Globus pallidus (tissue), 1 donor: ENCODE results near the gene SMIM35.

ENCODE experiments used
- DNase-seq: peaks from one replicate; pipeline ENCODE4 v3.0.0-alpha.2; 2015; ENCODE audit warnings: low spot score

SMIM35 gene

DNA sequence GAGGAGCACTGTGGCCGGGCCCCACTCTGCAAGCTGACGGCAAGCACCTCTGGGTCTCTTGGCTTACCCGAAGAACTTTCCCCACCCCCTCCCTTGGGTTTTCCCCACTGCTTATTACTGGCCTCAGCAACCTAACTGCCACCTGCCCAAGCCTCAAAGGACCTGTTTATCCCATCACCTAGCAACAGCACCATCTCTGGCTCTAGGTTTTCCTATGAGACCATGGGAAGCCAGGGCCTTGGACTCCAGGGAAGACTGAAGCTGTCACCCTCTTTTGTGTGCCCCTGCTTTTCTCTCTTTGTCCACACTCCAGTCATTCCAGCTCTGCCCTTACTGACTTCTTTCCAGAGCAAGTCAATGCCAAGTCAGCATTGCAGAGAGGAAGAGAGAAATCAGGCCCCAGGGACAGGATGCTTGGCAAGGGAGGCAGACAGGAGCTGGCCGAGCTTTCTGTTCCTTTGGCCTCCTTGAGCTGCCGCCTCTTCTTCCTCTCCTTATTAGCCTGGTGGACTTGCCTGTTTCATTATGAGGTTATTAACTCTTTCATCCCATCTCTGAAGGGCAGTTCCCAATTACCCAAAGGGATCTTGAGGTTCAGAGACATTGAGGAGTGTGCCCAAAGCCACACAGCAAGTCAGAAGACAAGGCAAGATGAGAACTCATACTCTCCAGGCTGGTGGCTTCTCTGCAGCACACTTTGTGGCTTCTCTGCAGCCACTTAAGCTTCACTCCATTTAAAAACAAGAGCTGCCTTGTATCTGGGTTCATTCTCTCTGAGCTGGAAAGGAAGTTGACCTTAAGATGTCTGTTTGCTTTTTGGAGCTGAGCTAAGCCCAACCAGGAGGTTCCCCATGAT is at the start of gene SMIM35:
Gene SMIM35, minus strand, starts transcription at position 51 of the 856 bp plus-strand sequence. CDS start 206 bp downstream, outside the sequence.
- DNase-seq, result peak; percentile 33

DNA sequence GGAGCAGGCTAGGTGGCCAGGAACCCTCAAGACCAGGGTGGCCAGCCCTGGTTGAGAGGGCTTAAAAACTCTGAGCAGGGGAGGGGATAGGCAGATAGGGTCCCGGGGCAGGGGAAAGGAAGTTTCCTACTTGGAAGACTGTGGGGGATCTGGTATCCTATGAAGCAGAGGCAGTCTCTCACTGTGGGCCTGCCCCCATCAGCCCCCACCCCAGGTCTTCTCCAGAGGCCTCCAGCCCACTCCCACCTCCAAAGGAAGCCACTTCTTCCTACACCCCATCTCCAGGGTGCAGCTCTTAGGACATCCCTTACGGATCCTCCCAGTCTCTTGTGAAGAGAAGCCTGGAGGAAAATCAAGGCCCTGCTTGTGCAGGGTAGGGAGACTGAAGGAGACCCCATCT is 49.6 kb upstream of the SMIM35 start:
- no peak for DNase-seq

DNA sequence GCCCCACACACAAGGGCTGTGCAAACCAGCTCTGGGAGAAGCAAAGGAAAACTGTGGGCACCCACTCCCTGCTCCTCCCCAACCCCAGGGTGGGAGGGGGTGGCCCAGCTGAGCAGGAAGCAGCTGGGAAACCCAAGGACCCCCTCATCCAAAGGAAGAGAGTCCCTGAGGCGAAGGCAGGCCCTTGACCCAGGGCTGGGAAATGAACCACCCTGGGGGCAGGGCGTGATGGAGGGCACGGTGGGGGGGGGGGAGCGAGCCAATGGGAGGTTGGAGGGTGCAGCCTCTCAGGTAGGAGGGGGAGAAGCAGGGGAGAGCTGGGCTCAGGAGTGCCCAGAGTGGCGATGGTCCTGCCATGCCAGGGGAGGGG is 49.0 kb upstream of the SMIM35 start:
- no peak for DNase-seq

DNA sequence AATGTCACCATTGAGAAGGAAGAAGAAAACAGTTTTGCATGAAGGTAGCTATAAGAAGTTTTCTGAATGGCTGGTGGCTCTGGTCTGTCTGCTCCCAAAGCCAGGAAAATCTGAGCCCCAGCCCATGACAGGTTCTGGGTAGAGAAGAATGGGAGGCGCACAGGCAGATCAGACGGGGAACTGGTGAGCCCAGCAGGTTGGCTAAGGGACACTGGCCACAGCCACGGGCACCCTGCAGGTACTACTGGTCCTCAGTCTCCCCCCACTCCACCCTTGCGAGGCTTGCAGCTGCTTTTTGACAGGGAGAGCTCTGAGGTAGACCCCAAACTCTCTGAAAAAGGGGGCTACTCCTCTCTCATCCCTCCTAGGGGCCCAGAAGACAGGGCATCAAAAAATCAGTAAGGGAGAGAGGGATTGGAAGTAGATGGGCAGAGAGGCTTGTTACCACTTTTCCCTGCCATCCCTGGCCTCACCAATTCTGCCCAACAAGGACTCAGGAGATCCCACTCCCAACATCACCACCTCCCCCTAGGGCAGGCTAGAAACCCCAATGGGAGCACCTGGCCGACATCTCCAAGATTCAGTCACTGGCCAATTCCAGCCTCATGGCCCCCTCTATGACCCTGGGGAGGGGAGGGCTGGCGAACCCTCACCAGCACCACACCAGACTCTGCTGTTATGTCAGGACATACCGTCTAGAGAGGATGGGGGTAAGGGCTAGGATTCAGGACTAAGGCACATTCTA is 48.5 kb upstream of the SMIM35 start:
- DNase-seq, result no peak

DNA sequence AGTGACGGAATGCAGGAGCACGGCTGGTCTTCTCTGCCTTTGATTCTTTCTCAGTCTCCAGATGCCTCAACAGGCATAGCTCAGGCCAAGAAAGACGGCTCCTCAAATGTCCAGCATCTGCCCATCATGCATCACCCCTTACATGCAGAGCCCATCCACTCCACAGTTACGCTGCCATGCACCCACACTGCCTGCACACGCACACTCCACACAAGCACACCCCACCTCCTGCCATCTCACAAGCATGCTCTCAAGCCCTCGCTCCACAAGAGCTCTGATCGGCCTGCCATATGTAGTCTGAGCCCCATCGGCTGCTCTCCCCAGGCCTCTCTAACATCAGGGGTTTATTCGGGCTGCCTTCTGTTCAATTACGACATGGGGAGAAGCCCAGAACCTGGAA is 47.1 kb upstream of the SMIM35 start:
- no peak for DNase-seq

DNA sequence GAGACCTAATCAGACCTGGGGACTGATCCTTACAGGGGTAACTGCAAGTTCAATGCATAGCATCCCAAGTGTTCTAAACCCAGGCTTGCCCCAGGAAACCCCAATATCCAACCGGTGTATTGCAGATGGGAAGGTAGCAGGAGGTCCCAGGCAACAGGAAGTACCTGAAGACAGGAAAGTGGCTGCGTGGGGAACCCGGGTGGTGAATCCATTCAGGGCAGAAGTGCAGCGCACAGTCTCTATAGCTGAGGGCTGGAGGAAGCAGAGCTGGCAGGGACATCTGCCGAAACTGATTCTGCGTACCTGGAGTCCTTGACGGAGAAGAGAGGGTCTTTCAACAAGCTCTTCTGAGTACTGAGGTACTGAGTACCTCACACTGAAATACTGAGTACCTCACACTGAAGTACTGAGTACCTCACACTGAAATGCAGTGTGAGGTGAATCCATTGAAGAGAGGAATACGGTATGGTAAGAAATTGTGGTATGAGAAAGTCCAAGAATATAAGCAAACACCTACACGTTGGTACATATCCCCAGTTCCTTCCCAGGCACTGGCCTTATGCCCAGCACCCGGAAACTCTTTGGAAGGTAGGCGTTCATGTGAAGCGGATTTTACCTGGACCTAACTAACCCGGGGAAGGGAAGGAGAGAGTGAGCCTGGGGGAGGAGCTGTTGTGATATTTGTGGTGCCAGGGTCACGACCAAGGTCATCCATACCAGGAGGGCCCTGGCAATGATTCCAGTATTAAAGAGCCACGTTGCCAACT is 45.8 kb upstream of the SMIM35 start:
- no peak for DNase-seq

DNA sequence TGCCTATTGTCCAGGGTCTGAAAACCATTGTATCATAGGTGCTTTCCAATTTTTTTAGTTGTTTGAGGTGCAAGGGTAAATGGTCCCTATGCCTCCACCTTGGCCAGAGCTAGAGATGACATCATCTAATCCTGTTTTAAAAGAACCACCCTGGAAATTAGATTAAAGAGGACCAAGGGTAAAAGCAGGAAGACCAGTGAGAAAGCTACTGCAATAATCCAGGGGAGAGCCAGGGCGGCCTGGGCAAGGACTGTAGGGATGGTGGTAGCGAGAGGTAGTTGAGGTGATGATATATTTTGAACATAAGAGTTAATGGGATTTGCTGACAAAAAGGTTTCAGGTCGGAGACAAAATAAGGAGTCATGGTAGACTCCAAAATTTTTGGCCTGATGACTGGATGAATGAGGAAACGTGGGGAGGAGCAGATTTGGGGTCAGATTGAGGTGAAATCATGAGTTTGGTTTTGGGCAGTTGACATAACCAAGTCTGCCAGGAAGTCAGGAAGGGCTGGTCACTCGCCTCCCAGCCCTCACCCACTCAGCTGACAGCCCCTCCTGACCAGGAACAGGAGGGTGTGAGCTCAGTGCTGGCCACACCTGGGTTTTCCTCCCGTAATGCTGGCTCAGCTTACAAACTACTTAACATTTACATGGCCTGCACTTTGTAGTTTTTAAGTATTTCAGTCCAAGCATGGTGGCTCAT is 42.9 kb upstream of the SMIM35 start:
- DNase-seq, result no peak

DNA sequence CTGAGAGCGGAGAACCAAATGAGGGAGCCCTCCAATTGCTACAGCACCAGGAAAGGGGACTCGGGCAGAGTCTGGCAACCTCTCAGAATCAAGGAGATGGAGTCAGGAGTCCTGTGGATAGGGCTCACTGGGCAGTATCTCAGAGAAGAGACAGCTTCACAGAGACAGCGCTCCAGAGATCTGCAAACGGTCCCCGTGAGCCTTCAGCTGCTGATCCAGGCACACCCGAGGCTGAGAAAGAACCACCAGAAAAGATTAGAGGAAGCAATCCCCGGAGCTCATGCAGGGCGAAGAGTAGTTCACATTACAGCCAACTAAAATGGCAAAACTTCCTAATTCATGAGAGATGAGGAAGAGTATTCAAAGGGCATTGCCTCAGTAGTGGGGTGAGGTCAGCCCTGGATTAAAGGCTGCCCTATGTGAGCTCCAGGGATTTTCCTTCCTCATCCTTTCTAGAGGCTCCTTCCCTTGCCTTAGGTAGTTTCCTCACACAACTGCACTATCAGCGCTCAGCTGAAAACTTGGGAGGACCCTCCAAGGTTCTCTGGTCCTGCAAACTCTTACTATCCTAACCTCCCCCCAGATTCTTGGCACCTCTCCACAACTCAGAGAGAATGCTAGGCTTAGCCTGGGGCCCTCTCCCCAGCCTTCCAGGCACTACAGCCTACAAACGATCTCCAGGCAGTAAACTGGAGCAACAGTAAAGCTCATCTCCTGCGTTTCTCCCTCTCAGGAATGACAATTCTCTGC is 42.1 kb upstream of the SMIM35 start:
- no peak for DNase-seq

DNA sequence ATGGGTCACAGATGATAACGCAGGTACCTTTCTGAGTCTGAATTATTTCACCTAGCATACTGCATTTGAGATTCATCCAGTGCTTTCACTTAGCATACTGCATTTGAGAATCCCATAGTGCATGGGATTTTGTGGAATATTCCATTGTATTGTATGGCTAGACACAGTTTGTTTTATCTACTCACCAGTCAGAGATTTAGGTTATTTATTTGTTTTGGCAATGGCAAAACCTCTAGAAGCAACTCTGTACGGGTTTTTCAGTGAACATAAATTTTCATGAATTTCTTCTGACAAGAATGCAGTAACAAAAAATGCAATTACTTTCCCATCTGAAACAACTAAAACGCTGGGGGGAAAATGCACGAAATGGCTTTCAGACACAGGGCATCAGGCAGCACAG is 41.5 kb upstream of the SMIM35 start:
- no peak for DNase-seq

DNA sequence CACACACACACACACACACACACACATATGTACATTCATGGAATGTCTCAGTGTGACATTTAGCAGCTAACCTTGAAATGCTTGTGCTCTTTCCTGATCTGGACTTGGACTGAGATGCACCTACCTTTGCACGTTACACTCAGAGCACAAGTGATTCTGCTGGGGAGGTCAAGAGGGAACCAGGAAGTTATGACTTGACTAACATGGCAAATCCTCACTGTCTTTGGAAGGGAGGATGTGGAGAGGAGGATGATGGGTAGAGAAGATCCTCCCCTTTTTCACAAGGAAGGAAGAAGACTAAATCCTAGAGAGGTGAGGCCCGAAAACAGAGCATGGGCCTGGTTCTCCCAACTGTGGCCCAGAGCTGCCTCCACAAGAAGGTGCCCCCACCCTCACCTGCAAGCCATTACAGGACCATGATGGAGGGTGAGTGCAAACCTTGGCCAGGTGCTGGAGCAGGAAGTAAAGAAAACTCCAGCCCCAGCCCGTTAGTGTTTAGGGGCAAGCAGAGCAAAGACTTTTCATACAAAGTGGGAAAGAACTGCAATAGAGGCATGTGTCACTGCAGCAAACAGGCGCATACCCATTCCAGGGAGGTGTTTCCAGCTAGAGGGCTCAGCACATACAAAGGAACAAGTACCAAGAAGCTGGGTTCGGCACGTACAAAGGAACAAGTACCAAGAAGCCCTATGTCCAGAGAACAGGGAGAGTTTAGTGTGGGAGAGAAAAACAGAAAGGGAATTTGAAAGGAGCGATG is 39.5 kb upstream of the SMIM35 start:
- no peak for DNase-seq

DNA sequence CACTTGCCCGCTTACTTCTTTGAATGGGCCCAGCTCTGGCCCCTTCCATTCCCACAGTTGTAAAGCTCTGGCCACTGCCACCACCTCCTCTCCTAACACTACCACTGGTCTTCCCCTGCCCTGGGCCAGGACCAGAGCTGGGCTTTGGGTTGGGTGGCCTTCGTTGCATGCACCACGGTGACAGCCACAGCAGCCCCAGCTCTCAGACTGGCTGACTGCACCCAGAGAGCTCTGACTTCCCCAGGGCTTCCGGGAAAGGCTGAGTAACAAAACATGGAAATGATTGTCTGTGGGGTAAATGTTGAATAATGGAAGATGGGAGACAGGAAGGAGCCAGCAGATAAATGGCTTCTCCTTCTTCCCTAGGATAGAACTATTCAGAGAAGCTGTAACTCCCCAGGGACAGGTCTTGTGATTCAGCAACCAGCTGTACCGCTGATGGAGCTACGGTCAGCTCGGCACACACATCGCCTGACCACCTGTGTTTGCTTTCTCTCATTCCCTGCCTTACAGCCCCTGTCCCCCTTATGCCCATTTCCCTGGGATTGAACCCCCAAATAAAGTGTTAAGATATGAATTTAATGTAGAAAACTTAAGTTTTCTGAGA is 38.3 kb upstream of the SMIM35 start:
- no peak for DNase-seq

DNA sequence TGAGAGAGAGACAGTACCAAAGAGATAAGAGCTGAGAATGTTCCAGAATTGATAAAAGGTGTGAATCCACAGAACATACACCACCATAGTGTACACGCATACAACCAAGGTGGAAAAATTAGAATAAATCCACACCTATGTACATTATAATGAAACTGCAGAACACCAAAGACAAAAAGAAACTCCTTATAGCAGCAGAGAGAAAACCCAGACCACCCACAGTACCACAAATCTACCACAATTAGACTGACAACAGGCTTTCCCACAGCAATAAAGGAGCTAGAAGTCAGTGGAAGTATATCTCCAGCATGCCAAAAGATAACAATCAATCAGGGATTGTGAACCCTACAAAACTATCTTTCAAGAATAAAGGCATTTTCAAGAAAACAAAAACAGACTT is 34.0 kb upstream of the SMIM35 start:
- no peak for DNase-seq

DNA sequence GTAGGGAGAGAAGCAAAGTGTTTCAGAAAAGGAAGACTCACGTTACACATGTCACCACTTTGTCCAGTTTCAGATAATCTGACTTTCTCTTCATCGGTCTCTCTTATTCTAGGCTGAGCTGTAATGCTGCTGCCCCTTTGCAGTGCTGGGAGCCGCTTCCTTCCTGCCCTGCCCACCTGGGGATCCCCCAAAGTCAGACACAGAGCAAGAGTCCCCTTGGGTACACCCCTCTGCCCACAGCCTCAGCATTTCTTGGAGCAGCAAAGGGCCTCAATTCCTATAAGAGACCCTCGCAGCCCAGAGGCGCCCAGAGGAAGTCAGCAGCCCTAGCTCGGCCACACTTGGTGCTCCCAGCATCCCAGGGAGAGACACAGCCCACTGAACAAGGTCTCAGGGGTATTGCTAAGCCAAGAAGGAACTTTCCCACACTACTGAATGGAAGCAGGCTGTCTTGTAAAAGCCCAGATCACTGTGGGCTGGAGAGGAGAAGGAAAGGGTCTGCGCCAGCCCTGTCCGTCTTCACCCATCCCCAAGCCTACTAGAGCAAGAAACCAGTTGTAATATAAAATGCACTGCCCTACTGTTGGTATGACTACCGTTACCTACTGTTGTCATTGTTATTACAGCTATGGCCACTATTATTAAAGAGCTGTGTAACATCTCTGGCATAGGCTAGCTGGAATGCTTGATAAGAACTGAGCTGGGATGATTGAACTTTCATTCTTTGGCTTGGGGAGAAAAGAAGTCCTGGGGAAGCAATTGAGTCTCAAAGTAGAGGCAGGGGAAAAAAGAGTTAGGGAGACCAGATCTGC is 31.2 kb upstream of the SMIM35 start:
- DNase-seq, result no peak

DNA sequence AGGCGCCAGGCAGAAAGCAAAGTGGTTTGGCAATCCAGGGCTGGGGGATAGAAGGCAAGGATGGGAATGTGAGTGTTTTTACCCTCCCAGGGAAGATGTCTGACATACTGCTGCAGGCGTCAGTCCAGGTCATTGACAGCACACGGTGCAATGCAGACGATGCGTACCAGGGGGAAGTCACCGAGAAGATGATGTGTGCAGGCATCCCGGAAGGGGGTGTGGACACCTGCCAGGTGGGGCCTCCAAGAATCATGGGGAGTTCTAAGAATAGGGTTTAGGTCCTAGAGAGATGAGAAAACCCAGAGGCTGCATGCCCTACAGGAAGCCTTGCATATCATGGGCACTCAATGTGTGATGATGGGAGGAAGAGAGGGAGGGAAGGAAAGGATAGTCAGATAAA is 28.3 kb upstream of the SMIM35 start:
- DNase-seq, result no peak

DNA sequence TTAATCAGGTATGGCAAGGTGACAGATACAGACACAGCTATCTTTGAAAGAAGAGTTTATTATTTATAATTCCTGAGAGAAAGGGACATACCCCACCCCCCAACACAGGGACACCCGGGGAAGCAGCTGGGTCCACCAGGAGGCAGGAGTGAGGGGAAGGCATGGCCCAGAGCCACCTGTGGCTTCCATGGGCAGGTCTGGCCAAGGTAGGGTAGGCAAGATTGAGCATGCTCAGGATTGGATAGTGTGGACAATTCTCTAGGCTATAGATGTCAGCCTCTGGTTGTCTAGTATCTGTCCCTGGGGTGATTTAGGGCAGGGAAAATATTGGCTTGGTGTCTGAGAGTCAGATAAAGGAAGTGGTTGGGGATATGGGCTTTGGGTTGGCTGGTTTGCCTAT is 27.5 kb upstream of the SMIM35 start:
- no peak for DNase-seq

DNA sequence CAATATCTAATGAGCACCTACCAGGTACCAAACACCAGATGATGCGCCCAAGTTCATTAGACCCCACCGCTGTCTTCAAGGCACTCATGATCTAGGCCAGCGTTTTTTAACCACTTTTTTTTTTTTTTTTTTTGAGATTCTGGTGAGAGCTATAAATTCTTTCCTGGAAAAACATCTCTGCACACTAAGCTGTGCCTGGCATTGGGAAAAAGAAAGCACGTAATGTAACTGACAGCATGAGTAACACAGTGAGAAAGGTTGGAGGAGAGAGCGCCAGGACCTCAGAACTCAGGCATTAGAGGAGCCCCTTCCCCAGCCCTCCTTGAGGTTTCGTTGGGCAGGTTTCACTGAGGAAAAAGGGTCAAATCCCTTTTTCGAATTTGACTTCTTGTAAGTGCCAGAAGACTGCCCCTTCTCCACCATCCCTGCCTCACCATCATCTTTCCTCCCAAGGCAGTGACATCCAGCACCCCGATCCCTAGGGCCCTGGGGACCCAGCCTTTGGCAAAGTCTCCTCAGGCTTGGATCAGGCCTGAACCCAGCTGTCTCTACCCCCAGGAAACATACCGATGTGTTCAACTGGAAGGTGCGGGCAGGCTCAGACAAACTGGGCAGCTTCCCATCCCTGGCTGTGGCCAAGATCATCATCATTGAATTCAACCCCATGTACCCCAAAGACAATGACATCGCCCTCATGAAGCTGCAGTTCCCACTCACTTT is 26.1 kb upstream of the SMIM35 start:
- no peak for DNase-seq

DNA sequence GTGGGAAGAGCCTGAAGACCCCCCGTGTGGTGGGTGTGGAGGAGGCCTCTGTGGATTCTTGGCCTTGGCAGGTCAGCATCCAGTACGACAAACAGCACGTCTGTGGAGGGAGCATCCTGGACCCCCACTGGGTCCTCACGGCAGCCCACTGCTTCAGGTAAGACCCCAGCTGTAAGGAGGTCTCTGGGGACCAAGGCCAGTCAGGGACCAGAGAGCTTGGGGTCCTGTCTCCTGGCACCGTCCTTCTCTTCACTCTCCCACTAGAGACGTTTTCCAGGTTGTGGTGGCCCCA is 24.9 kb upstream of the SMIM35 start:
- DNase-seq, result no peak

DNA sequence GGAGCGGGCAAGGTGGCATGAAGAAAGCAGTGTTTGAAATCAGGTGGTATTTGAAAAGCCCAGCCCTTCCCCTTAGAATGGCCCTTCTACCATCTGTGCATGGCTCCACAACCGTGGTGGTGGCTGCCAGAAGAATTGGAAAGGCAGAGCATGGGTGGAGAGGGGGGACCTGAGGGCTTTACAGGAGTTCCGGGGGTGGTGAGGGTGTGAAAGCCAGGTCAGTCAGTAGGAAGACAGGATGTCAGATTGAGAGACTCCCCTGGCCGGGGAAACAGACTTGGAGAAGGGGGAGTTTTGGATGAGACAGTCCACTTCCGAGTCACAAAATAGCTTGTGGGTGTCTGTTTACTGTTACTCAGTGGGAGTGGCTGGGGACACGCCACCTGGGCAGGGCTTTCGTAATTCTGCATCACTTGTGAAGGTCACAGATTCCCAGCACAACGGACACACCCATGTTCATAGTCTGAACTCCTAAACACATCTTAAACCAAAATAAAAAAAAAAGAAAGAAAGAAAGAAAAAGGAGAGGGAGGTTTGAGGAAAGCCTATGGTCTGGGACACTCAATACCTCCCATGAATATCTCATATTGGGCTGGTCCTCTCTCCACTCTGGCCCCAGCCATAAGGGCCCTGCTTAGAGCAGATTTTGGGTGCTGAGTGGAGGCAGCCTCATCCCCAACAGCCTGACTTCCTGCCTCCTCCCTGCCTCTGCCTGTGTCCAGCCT is 24.4 kb upstream of the SMIM35 start:
- no peak for DNase-seq
